HG03025 (cell line): ENCODE results near the gene TRIM16.
"Not testable (repeated sequence)": the region's sequence is repeated elsewhere in the genome, so short reads cannot be mapped to it uniquely, and the experiment has no call there.

Experiments
- ATAC-seq: cut with Tn5 transposase; IDR thresholded peaks from one replicate; pipeline ENCODE4 v1.9.1; 2021; ENCODE audit warnings: mild to moderate bottlenecking, moderate library complexity; ENCODE audit not compliant: unreplicated experiment, low FRiP score

The TRIM16 gene

DNA sequence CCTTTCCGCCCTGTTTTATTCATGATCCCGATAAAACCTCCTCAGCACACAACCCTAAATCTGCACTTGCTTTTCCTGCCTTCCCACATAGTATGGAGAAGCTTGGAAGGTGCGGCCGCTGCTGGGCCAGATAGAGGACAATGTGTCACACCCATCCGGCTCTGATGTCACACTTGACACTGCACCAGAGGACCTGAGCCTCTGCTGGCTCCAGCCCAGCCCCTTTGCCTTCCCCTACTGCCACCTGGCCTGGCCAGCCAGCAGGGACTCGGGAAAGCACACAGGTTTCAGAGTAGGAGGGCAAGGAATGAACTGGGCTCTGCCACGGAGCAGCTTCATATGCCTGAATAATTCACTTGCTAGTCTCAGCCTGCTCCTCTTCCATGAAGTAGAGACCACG, 62.0 kb downstream of the TRIM16 start:
- ATAC-seq: not testable (repeated sequence)

GRCh38 chr17:15619331-15620058, 64.6 kb downstream of the TRIM16 start, which contains the start of gene FBXW10B:
Gene FBXW10B (minus strand): TSS chr17:15619704. CDS start chr17:15619512, 192 bp downstream.
- ATAC-seq: not testable (repeated sequence)

GRCh38 chr17:15616828-15617227, 67.3 kb downstream of the TRIM16 start:
- not testable (repeated sequence) for ATAC-seq

DNA sequence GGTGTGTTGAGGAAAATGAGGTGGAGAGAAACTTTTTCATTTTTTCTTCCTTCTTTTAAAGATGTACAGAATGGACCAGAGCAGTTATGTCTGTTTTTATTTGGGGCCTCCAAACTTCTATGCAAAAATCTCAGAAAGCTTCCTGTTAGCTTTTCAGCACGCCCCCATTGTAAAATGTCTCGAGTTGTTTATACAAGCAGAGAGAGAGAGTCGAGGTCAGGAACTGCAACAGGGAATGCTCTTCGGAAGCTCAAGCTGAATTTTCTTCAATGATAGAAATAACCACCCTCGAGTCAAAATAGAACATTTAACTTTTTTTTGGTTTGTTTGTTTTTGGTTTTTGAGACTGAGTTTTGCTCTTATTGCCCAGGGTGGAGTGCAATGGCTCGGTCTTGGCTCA, 68.3 kb downstream of the TRIM16 start:
- ATAC-seq: not testable (repeated sequence)

- ATAC-seq: not testable (repeated sequence)
Measured at GRCh38 chr17:15613111-15613510, 71.0 kb downstream of the TRIM16 start.

DNA sequence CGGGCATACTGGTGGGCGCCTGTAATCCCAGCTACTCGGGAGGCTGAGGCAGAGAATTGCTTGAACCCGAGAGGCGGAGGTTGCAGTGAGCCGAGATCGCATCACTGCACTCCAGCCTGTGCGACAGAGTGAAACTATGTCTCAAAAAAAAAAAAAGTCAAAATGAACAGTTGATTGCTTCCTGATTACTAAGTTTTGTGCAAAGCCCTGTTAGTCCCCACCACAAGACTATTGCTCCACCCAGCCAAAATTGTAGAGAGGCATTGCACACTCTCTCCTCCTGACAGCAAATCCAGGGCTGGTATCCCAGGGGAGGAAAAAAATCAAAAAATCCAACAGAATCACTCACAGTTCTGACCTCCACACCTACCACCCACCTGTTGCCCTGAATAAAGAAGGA, 91.2 kb downstream of the TRIM16 start:
- not testable (repeated sequence) for ATAC-seq

DNA sequence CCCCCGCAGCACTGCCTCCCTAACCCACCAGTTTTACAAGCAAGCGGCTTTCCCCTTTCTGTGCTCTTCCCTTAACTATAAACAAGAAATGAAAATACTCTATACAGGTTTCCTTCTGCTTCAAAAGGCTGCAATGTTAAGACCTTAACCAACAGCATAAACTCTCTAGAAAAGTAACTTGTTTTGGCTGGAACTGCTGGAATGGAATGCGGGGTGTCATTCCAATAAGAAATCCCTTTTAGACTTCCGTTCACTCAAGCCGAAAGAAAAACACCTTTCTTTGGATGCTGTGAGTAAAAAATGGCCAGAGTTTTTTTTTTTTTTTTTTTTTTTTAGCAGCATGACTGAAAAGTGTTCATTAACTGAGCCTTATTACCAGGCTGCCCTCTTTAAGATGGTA, 92.1 kb downstream of the TRIM16 start:
- not testable (repeated sequence) for ATAC-seq

DNA sequence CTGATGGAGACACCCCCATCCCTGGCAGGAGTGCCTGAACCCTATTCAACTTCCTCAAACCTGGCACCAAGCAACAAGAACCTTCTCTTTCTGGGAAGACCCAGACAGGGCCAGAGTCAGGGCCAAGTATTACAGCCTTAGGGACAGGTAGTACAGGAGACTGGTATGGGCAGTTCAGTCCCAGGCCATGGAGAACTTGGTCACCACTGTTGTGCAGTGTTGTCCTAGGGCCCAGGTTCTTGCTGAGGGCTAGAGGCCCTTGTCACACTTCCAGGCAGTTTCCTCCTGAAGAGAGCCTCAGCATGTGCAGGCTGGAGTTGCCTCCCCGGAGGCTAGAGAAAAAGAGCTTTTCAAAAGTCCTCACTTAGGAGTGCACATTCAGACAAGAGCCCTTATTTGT, 93.3 kb downstream of the TRIM16 start:
- not testable (repeated sequence) for ATAC-seq

GRCh38 chr17:15589544-15590536, 94.3 kb downstream of the TRIM16 start:
- ATAC-seq: not testable (repeated sequence)

DNA sequence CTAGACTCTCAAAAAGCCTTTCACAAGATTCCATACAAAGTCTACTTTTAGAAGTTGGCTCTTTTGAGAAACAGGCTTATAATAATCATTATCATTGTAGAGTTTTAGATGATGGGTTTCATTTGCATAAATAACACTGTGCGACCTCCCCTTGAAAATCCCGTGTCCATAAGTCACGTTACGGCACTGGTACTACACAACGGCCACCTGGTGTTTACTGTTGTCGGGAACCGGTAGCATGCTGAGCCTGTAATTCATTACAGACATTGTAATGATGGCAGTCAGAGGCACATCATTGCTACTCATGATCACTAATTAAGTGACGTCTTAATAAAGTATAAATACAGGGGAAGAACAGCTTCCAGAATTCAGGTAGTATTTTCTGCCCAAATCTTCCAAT, 96.1 kb downstream of the TRIM16 start:
- not testable (repeated sequence) for ATAC-seq

- not testable (repeated sequence) for ATAC-seq
Measured at GRCh38 chr17:15583313-15583712, 100.8 kb downstream of the TRIM16 start.

DNA sequence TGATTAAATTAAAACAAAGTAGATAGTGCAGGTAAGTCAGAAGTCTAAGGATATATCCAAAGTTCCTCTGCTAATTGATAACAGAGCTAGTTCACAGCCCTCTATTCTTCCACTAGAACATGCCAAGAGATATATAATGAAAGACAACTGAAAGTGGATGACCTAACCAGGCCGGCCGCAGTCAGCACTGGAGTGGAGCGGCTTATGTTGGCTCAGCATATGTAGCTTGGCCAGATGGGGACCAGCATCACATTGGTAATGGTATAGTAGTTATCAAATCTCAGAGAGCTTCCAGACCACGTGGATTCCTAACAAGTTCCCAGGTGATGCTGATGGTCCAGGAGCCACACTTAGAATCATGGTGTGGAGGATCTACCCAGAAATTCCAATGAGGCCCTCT, 102.6 kb downstream of the TRIM16 start:
- not testable (repeated sequence) for ATAC-seq
